Transverse colon (tissue), 3 donors: Measurements from ENCODE around the gene LETM1.

Experiments
- EP300 ChIP-seq: sonication (generic); formaldehyde crosslinking; IDR thresholded peaks from one replicate; pipeline ENCODE4 v1.6.1; 2017; ENCODE audit warnings: antibody characterized with exemption, low read depth
- POLR2A ChIP-seq: fragments of 450-650 bp; IDR thresholded peaks from one replicate; pipeline ENCODE4 v1.6.1; 2016; ENCODE audit warnings: antibody characterized with exemption, mild to moderate bottlenecking, moderate library complexity
- TF ChIP-seq, protein P1 (sequence below), 5 experiments: fragments of 200-600 bp in 3 of 5; fragments of 450-650 bp in 2 of 5; sonication (generic) in 3 of 5; IDR thresholded peaks; 1 replicate in 2 of 5; 2 replicates in 3 of 5; pipeline ENCODE4 v1.5.1; 2016 to 2017; ENCODE audit warnings: antibody characterized with exemption in 5 of 5, inconsistent platforms in 3 of 5, mild to moderate bottlenecking in 2 of 5, moderate library complexity in 1 of 5

DNA sequence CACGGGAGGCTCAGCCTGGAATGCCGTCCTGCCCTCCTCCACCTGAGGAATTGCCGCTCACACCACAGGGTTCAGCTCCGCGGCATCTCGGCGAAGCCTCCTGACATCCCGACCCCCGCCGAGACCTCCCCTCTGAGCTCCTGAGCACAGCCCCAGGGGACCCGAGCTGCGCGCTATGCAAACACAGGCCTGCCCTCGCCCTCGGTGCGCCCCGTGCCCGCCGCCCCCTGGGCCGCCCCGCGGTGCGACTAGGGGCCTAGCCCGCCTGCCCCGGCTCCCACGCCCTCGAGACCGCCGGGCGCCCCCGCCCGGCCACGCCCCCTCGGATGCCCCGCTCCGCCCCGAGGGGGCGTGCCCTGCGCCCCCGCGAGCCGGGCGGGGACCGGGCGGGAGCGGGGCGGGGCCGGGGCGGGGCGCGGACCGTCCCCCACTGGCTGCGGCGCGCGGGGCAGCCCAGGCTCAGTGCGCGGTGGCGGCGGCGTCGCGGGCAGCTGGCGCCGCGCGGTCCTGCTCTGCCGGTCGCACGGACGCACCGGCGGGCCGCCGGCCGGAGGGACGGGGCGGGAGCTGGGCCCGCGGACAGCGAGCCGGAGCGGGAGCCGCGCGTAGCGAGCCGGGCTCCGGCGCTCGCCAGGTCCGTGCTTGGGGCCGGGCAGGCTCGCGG is 63.0 kb downstream of the LETM1 start, which contains the start of gene FGFR3:
- TF ChIP-seq EP300 (no peak), POLR2A (no peak)
- TF ChIP-seq, protein P1, sequence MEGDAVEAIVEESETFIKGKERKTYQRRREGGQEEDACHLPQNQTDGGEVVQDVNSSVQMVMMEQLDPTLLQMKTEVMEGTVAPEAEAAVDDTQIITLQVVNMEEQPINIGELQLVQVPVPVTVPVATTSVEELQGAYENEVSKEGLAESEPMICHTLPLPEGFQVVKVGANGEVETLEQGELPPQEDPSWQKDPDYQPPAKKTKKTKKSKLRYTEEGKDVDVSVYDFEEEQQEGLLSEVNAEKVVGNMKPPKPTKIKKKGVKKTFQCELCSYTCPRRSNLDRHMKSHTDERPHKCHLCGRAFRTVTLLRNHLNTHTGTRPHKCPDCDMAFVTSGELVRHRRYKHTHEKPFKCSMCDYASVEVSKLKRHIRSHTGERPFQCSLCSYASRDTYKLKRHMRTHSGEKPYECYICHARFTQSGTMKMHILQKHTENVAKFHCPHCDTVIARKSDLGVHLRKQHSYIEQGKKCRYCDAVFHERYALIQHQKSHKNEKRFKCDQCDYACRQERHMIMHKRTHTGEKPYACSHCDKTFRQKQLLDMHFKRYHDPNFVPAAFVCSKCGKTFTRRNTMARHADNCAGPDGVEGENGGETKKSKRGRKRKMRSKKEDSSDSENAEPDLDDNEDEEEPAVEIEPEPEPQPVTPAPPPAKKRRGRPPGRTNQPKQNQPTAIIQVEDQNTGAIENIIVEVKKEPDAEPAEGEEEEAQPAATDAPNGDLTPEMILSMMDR (IDR thresholded peaks at IDR 0.05) = no peak
